ENCODE results near the gene SYNDIG1L. TPM values are rescaled to one million over a fixed set of nuclear protein-coding genes. Genes with fewer than 3 reads are reported as not detected.

SYNDIG1L gene
- total and polyA plus RNA-seq, 9 of the 15 experiments (the other 6 are each of a cell fraction or from before 2014, with no cell fraction given): not detected

DNA sequence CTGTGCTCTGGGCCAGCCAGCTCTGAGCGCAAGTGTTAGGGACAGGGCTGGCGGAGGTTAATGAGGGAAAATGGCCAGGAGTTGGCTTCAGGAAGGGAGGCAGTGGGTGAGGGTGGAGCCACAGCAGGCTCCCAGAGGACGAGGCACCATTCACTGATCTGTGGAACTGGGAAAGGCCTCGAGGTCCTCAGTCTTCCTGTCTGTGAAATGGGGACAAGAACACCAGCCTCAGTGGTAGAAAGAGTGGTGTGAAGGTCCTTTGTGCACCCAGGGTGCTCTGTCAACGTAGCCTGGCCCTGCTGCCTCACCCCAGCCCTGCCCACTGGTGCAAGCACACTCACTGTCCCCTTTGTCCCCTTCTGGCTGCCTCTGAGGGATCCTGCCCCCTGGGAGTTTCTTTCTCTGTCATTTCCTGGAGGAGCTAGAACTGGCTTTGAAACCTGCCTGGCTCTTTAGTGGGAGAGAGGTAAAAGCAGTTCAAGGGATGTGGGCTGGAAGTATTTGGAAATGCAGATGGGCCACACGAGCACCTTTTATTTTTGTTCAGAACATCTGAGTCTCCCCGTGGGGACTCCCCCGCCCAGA, 25.0 kb downstream of the SYNDIG1L start:
- no peak for FAIRE-seq
- Histone ChIP-seq H3K27me3 (ENCODE audit: control insufficient read depth in 2 of 2, insufficient read depth in 2 of 2, low read length in 2 of 2) (peaks cover 0 to 38% of the 10 kb centered on the region in 2 experiments; a peak in 3 of 5 replicates), H3K4me2 (ENCODE audit: insufficient read depth, low read length) (no peak overlapping the region), H3K79me2 (ENCODE audit: control insufficient read depth, insufficient read depth, low read length) (no peaks in the 10 kb centered on the region), H3K4me1 (replicated peaks in 1 of 2; ENCODE audit: control insufficient read depth in 2 of 2, insufficient read depth in 2 of 2, low read length in 2 of 2) (no peaks in the 10 kb centered on the region), H3K4me3 (no peak overlapping the region), H3K9ac (ENCODE audit: insufficient read depth in 1 of 2, low read depth in 2 of 2, low read length in 2 of 2) (no peak overlapping the region), H3K9me1 (ENCODE audit: control insufficient read depth, insufficient read depth, low read length) (no peaks in the 10 kb centered on the region), H3K27ac (ENCODE audit: extremely low read depth, low read depth, low read length) (no peak overlapping the region), H3K9me3 (replicated peaks; ENCODE audit: control insufficient read depth, insufficient read depth, low read depth, low read length) (no peaks in the 10 kb centered on the region), H2AFZ (ENCODE audit: low read depth, low read length) (no peak overlapping the region), H4K20me1 (replicated peaks; ENCODE audit: control insufficient read depth, insufficient read depth, low read length) (no peaks in the 10 kb centered on the region), H3K36me3 (ENCODE audit: control insufficient read depth, insufficient read depth, low read length) (no peaks in the 10 kb centered on the region)
- BruUV-seq (replicated peaks): no TSS peak
- ATAC-seq: no peak
- DNase-seq (ENCODE audit: extremely low read depth in 1 of 4, low spot score in 3 of 4): no peak
- in situ Hi-C loops (cut with MboI): no loop called here
- peak; percentile 52; the same call in 1 of the 2 replicates for TF ChIP-seq ADNP (tag; IDR thresholded peaks at IDR 0.05)
- no peak for TF ChIP-seq RFX7 (CRISPR knock-in tag; IDR thresholded peaks at IDR 0.05)
- TF ChIP-seq E2F5 (CRISPR knock-in tag; IDR thresholded peaks at IDR 0.05): no peak
- TF ChIP-seq KDM1A (IDR thresholded peaks at IDR 0.05): peak in 1 of 2 experiments; percentile 48; a peak in 1 of 4 replicates
- no peak for TF ChIP-seq EP300 (IDR thresholded peaks at IDR 0.05; ENCODE audit: low read length)
- 0 out of 4 replicates have a peak, but pooled peaks of 1 of the 2 experiments have one; percentile 10 for TF ChIP-seq RCOR1 (IDR thresholded peaks at IDR 0.05; ENCODE audit: borderline replicate concordance in 1 of 2, low read depth in 2 of 2, low read length in 2 of 2)
- TF ChIP-seq NFXL1 (CRISPR knock-in tag; IDR thresholded peaks at IDR 0.05): no peak
- TF ChIP-seq BCOR (IDR thresholded peaks at IDR 0.05): peak; percentile 78
- no peak for TF ChIP-seq ZZZ3 (IDR thresholded peaks at IDR 0.05)
- TF ChIP-seq PCBP2 (IDR thresholded peaks at IDR 0.05; ENCODE audit: low read depth, low read length, poor library complexity, severe bottlenecking): no peak
- peak; percentile 90 for TF ChIP-seq RBM25 (IDR thresholded peaks at IDR 0.05; ENCODE audit: low read depth, low read length, severe bottlenecking)
- TF ChIP-seq ZFP1 (CRISPR knock-in tag; IDR thresholded peaks at IDR 0.05): no peak
- TF ChIP-seq HDAC3 (IDR thresholded peaks at IDR 0.05; ENCODE audit: borderline replicate concordance, partially characterized antibody): no peak
- no peak for TF ChIP-seq PRPF4 (IDR thresholded peaks at IDR 0.05; ENCODE audit: insufficient read depth, low read depth, low read length, poor library complexity, severe bottlenecking)
- intact Hi-C loops (cut with micrococcal nuclease): no loop called here
- POLR2A ChIA-PET: interaction anchor here (0.7 to 0.9 kb wide), 2 partner anchors 11 to 448 kb away, joined by 3 read pairs; no protein-coding TSS in a partner anchor
- CTCF ChIA-PET (ENCODE audit: low intra/inter-chr PET ratio): no interaction called here
- 2% methylated on average over 5 of the region's 8 CpGs for WGBS (ENCODE audit: insufficient coverage, low coverage, missing lambda C conversion rate)

All from K562 (cell line).